Adrenal gland (tissue), 12 donors: ENCODE data around the gene ZNF138. TPM values are rescaled to one million over a fixed set of nuclear protein-coding genes. Genes with fewer than 3 reads are reported as not detected.
"Not testable (repeated sequence)": the region's sequence is repeated elsewhere in the genome, so short reads cannot be mapped to it uniquely, and the experiment has no call there.

Experiments used
- DNase-seq, 7 donors: peaks; one replicate each; pipeline ENCODE4 v3.0.0-alpha.2; 2019 to 2020
- H3K27ac ChIP-seq, 5 donors: fragments of 200-600 bp; sonication (generic) in 4 of 5; 1 replicate in 3 of 5; 2 replicates in 2 of 5; pipeline versions ENCODE4 v1.5.1 to v1.8.0; 2016 to 2020; ENCODE audit warnings: mild to moderate bottlenecking in 1 of 5
- H3K27me3 ChIP-seq: fragments of 200-600 bp; 2 replicates; pipeline ENCODE4 v1.8.0; 2021
- H3K36me3 ChIP-seq, 2 donors: fragments of 200-600 bp; replicated peaks in 1 of 2; 1 replicate in 1 of 2; 2 replicates in 1 of 2; pipeline versions ENCODE4 v1.5.1 to v1.8.0; 2018 to 2022
- H3K4me1 ChIP-seq, 2 donors: fragments of 200-600 bp; replicated peaks in 1 of 2; 1 replicate in 1 of 2; 2 replicates in 1 of 2; pipeline versions ENCODE4 v1.5.1 to v1.8.0; 2018 to 2021
- H3K4me3 ChIP-seq, 4 donors: fragments of 200-600 bp; sonication (generic) in 3 of 4; one replicate each; pipeline ENCODE4 v1.5.1; 2016 to 2018
- H3K9me3 ChIP-seq, 3 donors: fragments of 200-600 bp; sonication (generic) in 1 of 3; replicated peaks in 1 of 3; 1 replicate in 2 of 3; 2 replicates in 1 of 3; pipeline versions ENCODE4 v1.5.1 to v1.8.0; 2016 to 2021
- CTCF ChIP-seq, 6 experiments: fragments of 450-650 bp in 4 of 6; fragments of 200-600 bp in 2 of 6; sonication (generic) in 1 of 6; IDR thresholded peaks; 1 replicate in 5 of 6; 2 replicates in 1 of 6; pipeline versions ENCODE4 v1.5.1 to v1.8.0; 2016 to 2021; ENCODE audit warnings: antibody characterized with exemption in 6 of 6, mild to moderate bottlenecking in 2 of 6, moderate library complexity in 1 of 6
- POLR2A ChIP-seq, 2 donors: fragments of 450-650 bp; IDR thresholded peaks; one replicate each; pipeline ENCODE4 v1.6.1; 2017; ENCODE audit warnings: antibody characterized with exemption in 2 of 2, mild to moderate bottlenecking in 2 of 2, moderate library complexity in 1 of 2
- WGBS, 4 donors: extraction: QIAGEN DNeasy Blood & Tissue Kit in 2 of 4; methylation state at CpG; one replicate each; pipeline versions ENCODE4 v1.1.5 to v1.1.7; 2013 to 2017; 5-methylcytosine and 5-hydroxymethylcytosine counted together
- intact Hi-C, 2 donors: fragments of 100-400 bp; cut with DNase I; formaldehyde crosslinking; loops; one replicate each; pipeline versions ENCODE4 v1.14.1 to v1.15.0; 2022 to 2023
- polyA plus RNA-seq, 3 donors: library from polyadenylated mRNA; stranded (reverse); fragments of 200-250 nt in 2 of 3; fragments of 350-450 nt in 1 of 3; fragmentation: Illumina TruSeq in 1 of 3; extraction: RNeasy Lipid Tissue Mini Kit (QIAGEN cat#74804) in 1 of 3; gene quantifications; one replicate each; pipeline ENCODE4 v1.2.3, GENCODE V29; 2013 to 2014
- total RNA-seq, 9 donors: library from RNA; depleted of rRNA in 4 of 9; stranded (reverse); fragments of >200 nt in 4 of 9; fragments of 120-200 nt in 1 of 9; fragmentation: NEBNext Ultra II Directional in 1 of 9; extraction: Animal tissue kit (Norgen Biotek cat#: 25700) in 1 of 9; gene quantifications; one replicate each; pipeline versions ENCODE4 v1.1.0 to v1.2.4, GENCODE V29; 2013 to 2023
- donor health status: healthy with polysubstance abuse.
- donor health status: Bipolar disorder and iron deficiency.
- donor health status: DM: yes; HTN: yes; CAD: no.
- donor health status: DM: no; HTN: no; CAD: no.
- donor health status: DM: no; HTN: no; CAD: no.
- donor health status: DM: yes; HTN: yes; CAD: no.

The ZNF138 gene
- total and polyA plus RNA-seq, 12 donors, result 6.1 to 29.3 (median 14.7) TPM

DNA sequence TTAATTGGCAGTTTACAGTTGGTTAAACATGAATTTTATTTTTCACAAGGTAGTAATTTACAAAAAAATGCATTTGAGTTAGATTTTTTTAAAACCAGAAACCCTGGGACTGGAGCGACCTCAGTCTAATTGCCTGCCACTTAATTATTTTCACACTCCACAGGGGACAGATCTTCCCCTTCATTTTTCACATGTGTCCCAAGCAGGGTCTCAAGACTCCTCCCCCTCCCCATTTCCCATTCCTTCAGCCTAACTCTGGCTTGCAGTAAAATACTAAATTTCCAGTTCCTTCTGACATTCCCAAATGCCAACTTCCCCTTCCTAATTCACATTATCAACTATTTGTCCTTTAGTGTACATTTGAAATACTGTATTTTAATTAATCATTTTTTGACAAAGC lies 948 bp downstream of the ZNF138 start:
- H3K4me1 ChIP-seq, result peaks cover 0 to 17% of the 10 kb centered on the region in 2 donors
- DNase-seq, result no peak
- no peaks in the 10 kb centered on the region for H3K9me3 ChIP-seq
- WGBS, 4 donors, result 9 to 18% (median 16%) methylated on average over 1 of the region's 1 CpG
- H3K27me3 ChIP-seq, result no peaks in the 10 kb centered on the region
- peaks cover 0 to 11% of the 10 kb centered on the region in 2 donors for H3K36me3 ChIP-seq
- H3K4me3 ChIP-seq, result peak overlapping the region in 2 of 4 donors; percentile 87 to 91
- TF ChIP-seq POLR2A (IDR thresholded peaks at IDR 0.05) (no peak), CTCF (IDR thresholded peaks at IDR 0.05) (no peak)
- peak overlapping the region in 2 of 5 donors; percentile 87 to 92 for H3K27ac ChIP-seq
- intact Hi-C loops, result no loop called here

- H3K4me1 ChIP-seq, result peaks cover 0 to 28% of the 10 kb centered on the region in 2 donors
- DNase-seq, H3K27me3 ChIP-seq, H3K4me3 ChIP-seq, intact Hi-C loops, H3K9me3 ChIP-seq, H3K27ac ChIP-seq: not testable (repeated sequence)
- WGBS, 4 donors, result 95 to 98% (median 97%) methylated on average over 8 of the region's 8 CpGs
- peaks cover 0 to 13% of the 10 kb centered on the region in 2 donors for H3K36me3 ChIP-seq
Observed at GRCh38 chr7:64799169-64799568, 4.9 kb downstream of the ZNF138 start.

DNA sequence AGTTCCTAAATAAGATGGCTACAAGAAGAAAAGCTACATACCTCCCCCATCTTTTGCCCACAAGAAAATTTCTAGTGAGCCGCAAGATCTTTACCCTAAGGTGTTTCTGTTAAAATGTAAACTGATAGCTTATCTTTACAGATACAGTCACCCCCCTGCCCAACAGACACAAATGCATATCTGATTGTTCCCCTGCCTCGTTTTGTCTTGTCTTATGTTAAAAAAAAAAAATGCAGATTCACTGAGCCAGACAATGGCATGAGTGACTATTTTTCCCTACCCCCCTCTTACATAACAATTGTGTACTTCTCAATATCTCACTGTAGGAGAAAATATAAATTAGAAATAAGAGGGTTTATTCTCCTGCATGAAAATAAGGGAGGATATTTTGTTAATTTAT lies 8.5 kb downstream of the ZNF138 start:
- TF ChIP-seq CTCF (IDR thresholded peaks at IDR 0.05) (no peak), POLR2A (IDR thresholded peaks at IDR 0.05) (no peak)
- Histone ChIP-seq H3K27ac (no peak overlapping the region), H3K36me3 (peaks cover 0 to 13% of the 10 kb centered on the region in 2 donors)

GRCh38 chr7:64807731-64808365 lies 13.6 kb downstream of the ZNF138 start:
- Histone ChIP-seq H3K36me3 (no peaks in the 10 kb centered on the region), H3K27me3 (no peaks in the 10 kb centered on the region), H3K4me1 (no peaks in the 10 kb centered on the region), H3K27ac (no peak overlapping the region), H3K9me3 (no peaks in the 10 kb centered on the region), H3K4me3 (no peak overlapping the region)
- intact Hi-C loops, result no loop called here
- 86 to 89% (median 87%) methylated on average over 4 of the region's 4 CpGs for WGBS, 4 donors
- TF ChIP-seq POLR2A (IDR thresholded peaks at IDR 0.05) (no peak), CTCF (IDR thresholded peaks at IDR 0.05) (no peak)
- no peak for DNase-seq

More for the DNA sequence above, 8.5 kb downstream of the ZNF138 start:
- WGBS, 4 donors, result 58 to 72% (median 62%) methylated on average over 2 of the region's 2 CpGs
- H3K27me3 ChIP-seq, result no peaks in the 10 kb centered on the region
- no peak overlapping the region for H3K4me3 ChIP-seq
- intact Hi-C loops, result no loop called here
- DNase-seq, result no peak
- no peaks in the 10 kb centered on the region for H3K9me3 ChIP-seq
- peaks cover 0 to 11% of the 10 kb centered on the region in 2 donors for H3K4me1 ChIP-seq

- Histone ChIP-seq H3K27me3 (no peaks in the 10 kb centered on the region), H3K9me3 (no peaks in the 10 kb centered on the region), H3K27ac (no peak overlapping the region), H3K4me3 (no peak overlapping the region), H3K36me3 (no peaks in the 10 kb centered on the region), H3K4me1 (no peaks in the 10 kb centered on the region)
- no peak for TF ChIP-seq POLR2A (IDR thresholded peaks at IDR 0.05)
- no peak for TF ChIP-seq CTCF (IDR thresholded peaks at IDR 0.05)
- DNase-seq, result no peak
- intact Hi-C loops, result no loop called here
Observed at GRCh38 chr7:64811767-64812166, 17.5 kb downstream of the ZNF138 start.
